Endothelial cell of hepatic sinusoid (primary cell): ENCODE results near the gene CDIP1.

Source experiments
- in situ Hi-C: cut with HindIII; loops from 2 replicates; pipeline ENCODE4 v1.10.0; 2017; ENCODE audit warnings: low sequenced_read_pairs

CDIP1 gene

GRCh38 chr16:4496305-4496704 is 42.3 kb downstream of the CDIP1 start:
- in situ Hi-C loops: no loop called here

- in situ Hi-C loops: no loop called here
Observed at GRCh38 chr16:4495766-4496165, 42.8 kb downstream of the CDIP1 start.

GRCh38 chr16:4494746-4495490 is 43.7 kb downstream of the CDIP1 start:
- in situ Hi-C loops: no loop called here

- in situ Hi-C loops: no loop called here
Observed at GRCh38 chr16:4491898-4492297, 46.7 kb downstream of the CDIP1 start.

GRCh38 chr16:4489030-4489429 is 49.5 kb downstream of the CDIP1 start:
- in situ Hi-C loops: no loop called here

- in situ Hi-C loops: no loop called here
Observed at GRCh38 chr16:4488499-4488967, 50.0 kb downstream of the CDIP1 start.

GRCh38 chr16:4487955-4488498 is 50.5 kb downstream of the CDIP1 start:
- in situ Hi-C loops: no loop called here

GRCh38 chr16:4486126-4486893 is 52.3 kb downstream of the CDIP1 start:
- in situ Hi-C loops: no loop called here

GRCh38 chr16:4481963-4482362 is 56.6 kb downstream of the CDIP1 start:
- in situ Hi-C loops: no loop called here

- in situ Hi-C loops: no loop called here
Observed at GRCh38 chr16:4481526-4481925, 57.0 kb downstream of the CDIP1 start.

- in situ Hi-C loops: no loop called here
Observed at GRCh38 chr16:4477966-4478365, 60.6 kb downstream of the CDIP1 start.

GRCh38 chr16:4475880-4476788 is 62.4 kb downstream of the CDIP1 start, which contains the start of gene HMOX2:
TSS of gene HMOX2 (plus strand) at chr16:4476398. CDS start at chr16:4505525, 29,127 bp downstream.
- in situ Hi-C loops: no loop called here

GRCh38 chr16:4474192-4474961 is 64.2 kb downstream of the CDIP1 start, which contains the start of gene NMRAL1:
TSS of gene NMRAL1 (minus strand) at chr16:4474625. CDS start at chr16:4474132, 493 bp downstream.
- in situ Hi-C loops: no loop called here

- in situ Hi-C loops: no loop called here
Observed at GRCh38 chr16:4472880-4473279, 65.7 kb downstream of the CDIP1 start.

- in situ Hi-C loops: no loop called here
Observed at GRCh38 chr16:4471869-4472268, 66.7 kb downstream of the CDIP1 start.

GRCh38 chr16:4468972-4469371 is 69.6 kb downstream of the CDIP1 start:
- in situ Hi-C loops: no loop called here

- in situ Hi-C loops: no loop called here
Observed at GRCh38 chr16:4467916-4468315, 70.7 kb downstream of the CDIP1 start.

- in situ Hi-C loops: no loop called here
Observed at GRCh38 chr16:4465977-4466779, 72.4 kb downstream of the CDIP1 start.

- in situ Hi-C loops: no loop called here
Observed at GRCh38 chr16:4463522-4464163, 74.9 kb downstream of the CDIP1 start.
